Stimulated activated CD4-positive, alpha-beta T cell treated with anti-CD3 and anti-CD28 coated beads, TNF-alpha, amount 100 ng/mL, for 1 hour (primary cell): ENCODE measurements around the gene CFAP119.

Experiments
- DNase-seq, 3 donors: peaks; one replicate each; pipeline ENCODE4 v3.0.0-alpha.2; 2020; ENCODE audit warnings: low read depth in 3 of 3, low spot score in 1 of 3

Gene CFAP119

DNA sequence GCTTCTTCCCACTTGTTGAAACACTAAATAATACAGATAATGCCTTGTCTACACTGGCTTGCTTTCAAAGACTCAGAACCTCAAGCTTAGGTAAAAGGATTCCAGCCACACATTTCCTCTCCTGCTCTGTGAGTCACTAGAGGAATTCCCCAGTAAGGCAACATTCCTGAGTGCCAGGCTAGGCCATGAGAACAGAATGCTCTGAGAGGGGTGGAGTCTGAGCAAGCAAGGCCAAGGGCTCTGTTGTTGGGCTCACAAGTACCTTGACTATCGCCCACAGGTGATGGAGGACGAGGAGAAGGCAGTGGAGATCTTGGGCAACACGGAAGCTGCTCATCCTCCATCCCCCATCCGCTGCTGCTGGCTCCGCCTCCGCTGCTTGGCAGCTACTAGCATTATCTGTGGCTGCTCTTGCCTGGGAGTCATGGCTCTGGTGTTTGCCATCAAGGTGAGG is 20.4 kb downstream of the CFAP119 start:
- no peak for DNase-seq

DNA sequence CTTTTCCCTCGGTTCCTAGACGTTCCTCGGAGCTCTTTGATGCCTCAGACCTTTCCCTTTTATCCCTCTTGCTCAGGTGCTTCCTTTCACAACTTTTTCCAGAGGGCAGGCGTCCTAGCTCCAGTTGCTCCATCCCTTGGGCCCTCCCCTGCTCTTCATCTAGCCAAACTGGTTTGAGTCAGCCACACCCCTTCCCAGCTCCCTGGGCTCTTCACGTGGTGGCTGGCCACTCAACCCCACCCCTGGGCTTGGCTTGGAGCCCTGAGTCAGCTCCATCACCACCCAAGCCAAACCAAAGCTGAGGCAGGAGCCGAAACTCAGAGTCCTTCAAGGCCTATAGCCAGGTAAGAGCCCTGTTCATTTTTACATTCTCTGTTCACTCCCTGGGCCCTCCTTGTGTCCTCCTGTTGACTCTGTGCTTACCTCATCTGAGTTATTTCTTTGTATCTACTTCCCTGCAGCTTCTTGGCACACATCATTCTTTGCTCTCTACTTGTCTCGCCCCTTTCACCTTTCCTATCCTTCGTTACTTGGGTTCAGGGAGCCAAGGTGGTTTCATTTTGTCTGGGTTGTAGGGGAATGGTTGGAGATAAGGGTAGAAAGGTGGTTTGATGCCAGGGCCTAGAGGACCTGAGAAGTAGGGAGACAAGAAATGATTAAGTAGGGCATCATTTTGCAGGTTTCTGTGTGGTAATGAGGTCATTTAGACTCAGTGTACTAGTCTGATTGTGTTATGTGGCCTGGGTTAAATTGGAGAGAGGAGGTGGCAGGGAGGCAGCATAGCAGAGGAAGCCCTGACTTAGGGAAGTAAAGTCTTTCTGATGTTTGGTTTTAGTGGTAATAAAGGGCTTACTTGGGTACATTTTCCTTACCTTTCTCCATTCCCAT is 21.3 kb downstream of the CFAP119 start:
- DNase-seq = no peak

DNA sequence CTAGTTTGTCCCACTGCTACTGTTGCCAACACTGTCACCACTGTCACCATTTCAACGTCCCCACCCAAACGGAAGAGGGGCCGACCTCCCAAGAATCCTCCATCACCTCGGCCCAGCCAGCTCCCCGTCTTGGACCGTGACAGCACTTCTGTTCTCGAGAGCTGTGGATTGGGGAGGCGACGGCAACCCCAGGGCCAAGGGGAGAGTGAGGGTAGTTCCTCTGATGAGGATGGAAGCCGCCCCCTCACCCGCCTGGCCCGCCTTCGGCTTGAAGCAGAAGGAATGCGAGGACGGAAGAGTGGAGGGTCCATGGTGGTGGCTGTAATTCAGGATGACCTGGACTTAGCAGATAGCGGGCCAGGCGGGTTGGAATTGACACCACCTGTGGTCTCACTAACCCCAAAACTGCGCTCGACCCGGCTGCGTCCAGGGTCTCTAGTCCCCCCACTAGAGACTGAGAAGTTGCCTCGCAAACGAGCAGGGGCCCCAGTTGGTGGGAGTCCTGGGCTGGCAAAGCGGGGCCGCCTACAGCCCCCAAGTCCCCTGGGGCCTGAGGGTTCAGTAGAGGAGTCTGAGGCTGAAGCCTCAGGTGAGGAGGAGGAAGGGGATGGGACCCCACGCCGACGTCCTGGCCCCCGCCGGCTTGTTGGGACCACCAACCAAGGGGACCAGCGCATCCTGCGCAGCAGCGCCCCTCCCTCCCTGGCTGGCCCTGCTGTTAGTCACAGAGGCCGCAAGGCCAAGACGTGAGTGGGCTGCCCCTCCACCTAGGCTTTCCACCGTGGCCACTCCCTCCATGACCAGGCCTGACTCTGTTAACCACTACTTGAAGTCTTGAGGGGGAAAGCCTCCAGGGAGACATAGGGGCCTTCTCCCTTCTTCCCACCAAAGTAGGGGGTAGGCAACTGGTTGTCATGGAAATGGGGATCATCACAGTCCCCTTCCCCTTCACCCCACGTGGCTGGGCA is 22.6 kb downstream of the CFAP119 start:
- no peak for DNase-seq

DNA sequence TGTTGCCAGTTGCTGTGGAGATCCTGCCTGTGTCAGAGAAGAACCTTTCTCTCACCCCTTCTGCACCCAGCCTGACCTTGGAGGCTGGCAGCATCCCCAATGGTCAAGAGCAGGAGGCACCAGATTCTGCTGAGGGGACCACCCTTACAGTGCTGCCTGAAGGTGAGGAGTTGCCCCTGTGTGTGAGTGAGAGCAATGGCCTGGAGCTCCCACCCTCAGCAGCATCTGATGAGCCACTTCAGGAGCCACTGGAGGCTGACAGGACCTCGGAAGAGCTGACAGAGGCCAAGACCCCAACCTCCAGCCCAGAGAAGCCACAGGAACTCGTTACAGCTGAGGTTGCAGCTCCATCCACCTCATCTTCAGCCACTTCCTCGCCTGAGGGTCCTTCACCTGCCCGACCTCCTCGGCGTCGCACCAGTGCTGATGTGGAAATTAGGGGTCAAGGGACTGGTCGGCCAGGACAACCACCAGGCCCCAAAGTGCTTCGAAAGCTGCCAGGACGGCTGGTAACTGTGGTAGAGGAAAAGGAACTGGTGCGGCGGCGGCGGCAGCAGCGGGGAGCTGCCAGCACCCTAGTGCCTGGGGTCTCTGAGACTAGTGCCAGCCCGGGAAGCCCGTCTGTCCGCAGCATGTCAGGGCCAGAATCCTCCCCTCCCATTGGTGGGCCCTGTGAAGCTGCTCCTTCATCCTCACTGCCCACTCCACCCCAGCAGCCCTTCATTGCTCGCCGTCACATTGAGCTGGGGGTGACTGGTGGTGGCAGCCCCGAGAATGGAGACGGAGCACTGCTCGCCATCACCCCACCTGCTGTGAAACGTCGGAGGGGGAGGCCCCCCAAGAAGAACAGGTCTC is 23.8 kb downstream of the CFAP119 start:
- DNase-seq = no peak

- no peak for DNase-seq
Measured at GRCh38 chr16:30736995-30737793, 24.7 kb downstream of the CFAP119 start.

GRCh38 chr16:30731411-30731810 is 30.5 kb downstream of the CFAP119 start:
- DNase-seq = no peak

- DNase-seq = no peak
Measured at GRCh38 chr16:30728899-30729672, 32.8 kb downstream of the CFAP119 start.

- no peak for DNase-seq
Measured at GRCh38 chr16:30728321-30728720, 33.5 kb downstream of the CFAP119 start.

DNA sequence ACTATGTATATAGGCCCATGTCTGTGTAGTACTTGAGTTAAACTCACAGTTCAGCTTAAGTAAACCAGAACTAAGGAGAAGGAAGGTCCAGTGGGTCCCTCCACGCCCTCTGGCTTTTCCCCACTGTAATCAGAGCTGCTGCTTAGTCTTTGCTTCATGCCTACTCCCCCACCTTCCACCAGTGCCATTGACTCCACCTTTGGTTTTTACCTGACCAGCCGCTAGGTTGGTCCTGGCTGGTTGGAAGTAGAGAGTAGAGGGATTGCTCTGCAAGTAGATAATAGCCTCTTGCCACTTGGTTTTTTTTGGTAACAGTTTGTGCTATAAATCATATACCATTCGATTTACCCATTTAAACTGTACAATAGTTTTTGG is 36.5 kb downstream of the CFAP119 start:
- DNase-seq = no peak

DNA sequence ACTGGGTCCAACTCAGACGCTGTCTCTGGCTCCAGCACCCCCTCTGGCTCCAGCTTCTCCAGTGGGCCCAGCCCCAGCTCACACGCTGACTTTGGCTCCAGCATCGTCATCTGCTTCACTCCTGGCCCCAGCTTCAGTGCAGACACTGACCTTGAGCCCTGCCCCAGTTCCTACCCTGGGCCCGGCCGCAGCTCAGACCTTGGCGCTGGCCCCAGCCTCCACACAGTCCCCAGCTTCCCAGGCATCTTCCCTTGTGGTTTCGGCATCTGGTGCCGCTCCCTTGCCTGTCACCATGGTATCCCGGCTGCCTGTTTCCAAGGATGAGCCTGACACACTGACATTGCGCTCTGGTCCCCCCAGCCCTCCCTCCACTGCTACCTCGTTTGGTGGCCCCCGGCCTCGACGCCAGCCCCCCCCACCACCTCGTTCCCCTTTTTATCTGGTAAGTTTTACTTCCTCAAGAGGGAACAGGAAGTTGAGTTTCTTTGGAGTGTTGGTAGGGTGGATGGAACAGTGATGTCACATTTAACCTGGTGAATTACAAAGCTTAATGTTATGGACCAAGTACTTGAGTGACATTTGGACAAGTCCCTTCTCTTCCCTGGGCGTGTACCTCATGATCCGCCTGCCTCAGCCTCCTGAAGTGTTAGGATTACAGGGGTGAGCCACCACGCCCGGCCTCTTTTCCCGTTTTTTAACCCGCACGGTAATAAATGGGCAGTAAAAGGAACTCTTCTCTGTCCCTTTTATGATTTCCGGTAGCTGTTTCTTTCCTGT is 37.0 kb downstream of the CFAP119 start:
- DNase-seq = no peak

- DNase-seq = no peak
Measured at GRCh38 chr16:30723725-30724355, 38.0 kb downstream of the CFAP119 start.

DNA sequence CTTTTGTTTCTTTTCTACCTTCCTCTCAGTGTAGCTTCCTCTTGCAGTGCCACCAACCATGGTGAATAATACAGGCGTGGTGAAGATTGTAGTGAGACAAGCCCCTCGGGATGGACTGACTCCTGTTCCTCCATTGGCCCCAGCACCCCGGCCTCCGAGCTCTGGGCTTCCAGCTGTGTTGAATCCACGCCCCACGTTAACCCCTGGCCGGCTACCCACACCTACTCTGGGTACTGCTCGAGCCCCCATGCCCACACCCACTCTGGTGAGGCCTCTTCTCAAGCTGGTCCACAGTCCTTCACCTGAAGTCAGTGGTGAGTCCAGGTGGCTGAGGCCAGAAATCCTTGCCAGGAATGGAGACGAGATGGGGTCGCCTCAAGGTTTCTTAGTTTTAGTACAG is 38.9 kb downstream of the CFAP119 start:
- no peak for DNase-seq

DNA sequence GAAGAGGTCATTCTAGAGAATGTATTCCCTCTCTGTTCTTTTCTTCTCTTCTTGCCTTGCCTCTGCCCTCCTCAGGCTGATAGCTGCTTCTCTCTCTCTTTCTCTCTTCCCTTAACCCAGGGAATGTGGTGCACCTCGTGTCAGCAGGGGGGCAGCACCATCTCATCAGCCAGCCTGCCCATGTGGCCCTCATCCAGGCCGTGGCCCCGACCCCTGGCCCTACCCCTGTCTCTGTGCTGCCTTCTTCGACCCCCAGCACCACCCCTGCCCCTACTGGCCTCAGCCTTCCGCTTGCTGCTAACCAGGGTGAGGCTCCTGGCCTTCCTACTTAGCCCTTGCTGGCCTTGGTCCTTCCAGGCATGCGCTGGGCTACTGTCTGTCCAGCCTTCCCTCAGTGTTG is 39.4 kb downstream of the CFAP119 start:
- DNase-seq = no peak

DNA sequence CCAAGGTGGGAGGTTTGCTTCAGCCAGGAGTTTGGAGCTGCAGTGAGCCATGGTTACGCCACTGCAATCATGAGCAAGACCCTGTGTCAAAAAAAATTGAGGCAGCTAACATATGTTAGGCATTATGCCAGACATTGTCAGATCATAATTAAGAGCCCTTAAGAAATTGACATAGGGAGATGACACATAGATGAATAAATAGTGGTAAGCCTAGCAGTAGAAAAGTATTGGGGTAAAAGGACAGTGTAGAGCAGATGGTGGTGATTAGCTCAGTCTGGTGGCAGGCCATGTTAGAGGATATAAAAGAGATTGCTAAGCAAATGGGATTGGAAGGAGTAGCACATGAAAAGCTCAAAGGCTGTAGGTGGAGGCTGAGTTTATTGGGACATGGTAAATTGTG is 40.3 kb downstream of the CFAP119 start:
- no peak for DNase-seq

DNA sequence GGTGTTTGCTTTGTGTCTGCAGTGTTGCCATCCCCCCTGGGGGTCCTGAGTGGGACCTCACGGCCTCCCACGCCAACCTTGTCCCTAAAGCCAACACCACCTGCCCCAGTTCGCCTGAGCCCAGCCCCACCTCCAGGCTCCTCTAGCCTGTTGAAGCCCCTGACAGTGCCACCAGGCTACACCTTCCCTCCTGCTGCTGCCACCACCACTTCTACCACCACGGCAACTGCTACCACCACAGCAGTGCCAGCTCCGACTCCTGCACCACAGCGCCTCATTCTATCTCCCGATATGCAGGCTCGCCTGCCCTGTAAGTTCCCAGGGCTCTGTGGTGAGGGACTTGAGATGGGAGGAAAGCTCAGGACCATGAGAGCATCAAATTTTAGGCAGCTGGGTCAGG is 40.7 kb downstream of the CFAP119 start:
- DNase-seq = no peak

DNA sequence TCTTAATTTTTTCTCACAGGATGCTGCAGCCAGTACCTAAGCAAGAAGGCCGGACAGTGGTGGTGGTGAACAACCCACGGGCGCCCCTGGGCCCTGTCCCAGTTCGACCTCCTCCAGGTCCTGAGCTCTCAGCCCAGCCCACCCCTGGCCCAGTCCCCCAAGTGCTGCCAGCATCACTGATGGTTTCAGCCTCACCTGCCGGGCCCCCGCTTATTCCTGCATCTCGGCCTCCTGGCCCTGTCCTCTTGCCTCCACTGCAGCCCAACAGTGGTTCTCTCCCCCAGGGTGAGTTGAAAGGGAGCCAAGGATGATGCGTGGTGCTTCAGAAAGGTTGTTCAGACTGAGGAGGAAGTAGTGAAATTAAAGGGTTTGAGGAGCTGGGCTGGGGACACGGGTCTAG is 41.2 kb downstream of the CFAP119 start:
- no peak for DNase-seq

DNA sequence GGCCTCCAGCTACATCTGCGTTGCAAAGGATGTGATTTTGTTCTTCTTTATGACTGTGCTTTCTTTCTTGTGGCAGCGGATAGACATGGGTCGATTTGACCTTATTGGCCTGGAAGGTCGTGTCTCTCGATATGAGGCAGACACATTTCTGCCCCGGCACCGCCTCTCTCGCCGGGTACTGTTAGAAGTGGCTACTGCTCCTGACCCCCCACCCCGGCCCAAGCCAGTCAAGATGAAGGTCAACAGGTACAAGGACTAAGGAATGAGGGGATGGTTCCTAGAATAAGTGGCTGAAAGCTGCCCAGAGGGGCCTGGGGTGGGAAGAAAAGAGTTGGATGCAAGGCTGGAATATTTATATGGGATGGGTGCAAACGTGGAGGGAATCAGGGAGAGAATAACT is 41.8 kb downstream of the CFAP119 start:
- no peak for DNase-seq

- DNase-seq = peak in 1 of 3 donors; percentile 11
Measured at GRCh38 chr16:30715750-30716445, 46.0 kb downstream of the CFAP119 start.
